KOPT-K1 (cell line): ENCODE measurements around the gene WWOX.

Source experiments
- H3K27ac ChIP-seq: fragments of 200-600 bp; sonication (generic); 2 replicates; pipeline ENCODE4 v1.5.1; 2016; ENCODE audit warnings: antibody characterized with exemption, mild to moderate bottlenecking, low read depth, low read length; ENCODE audit not compliant: poor library complexity, severe bottlenecking
- H3K36me3 ChIP-seq: fragments of 200-600 bp; sonication (generic); 2 replicates; pipeline ENCODE4 v1.5.1; 2017; ENCODE audit warnings: antibody characterized with exemption, mild to moderate bottlenecking, low read length, moderate library complexity; ENCODE audit not compliant: insufficient read depth
- H3K9me3 ChIP-seq: fragments of 200-600 bp; sonication (generic); 2 replicates; pipeline ENCODE4 v1.5.1; 2017; ENCODE audit warnings: antibody characterized with exemption, low read length, mild to moderate bottlenecking; ENCODE audit not compliant: insufficient read depth, poor library complexity, severe bottlenecking

The WWOX gene

GRCh38 chr16:78309763-78310162, 210.3 kb downstream of the WWOX start:
- Histone ChIP-seq H3K27ac (no peak overlapping the region), H3K36me3 (no peaks in the 10 kb centered on the region), H3K9me3 (no peaks in the 10 kb centered on the region)

GRCh38 chr16:78310196-78310595, 210.7 kb downstream of the WWOX start:
- no peak overlapping the region for H3K27ac ChIP-seq
- H3K9me3 ChIP-seq = no peaks in the 10 kb centered on the region
- no peaks in the 10 kb centered on the region for H3K36me3 ChIP-seq

DNA sequence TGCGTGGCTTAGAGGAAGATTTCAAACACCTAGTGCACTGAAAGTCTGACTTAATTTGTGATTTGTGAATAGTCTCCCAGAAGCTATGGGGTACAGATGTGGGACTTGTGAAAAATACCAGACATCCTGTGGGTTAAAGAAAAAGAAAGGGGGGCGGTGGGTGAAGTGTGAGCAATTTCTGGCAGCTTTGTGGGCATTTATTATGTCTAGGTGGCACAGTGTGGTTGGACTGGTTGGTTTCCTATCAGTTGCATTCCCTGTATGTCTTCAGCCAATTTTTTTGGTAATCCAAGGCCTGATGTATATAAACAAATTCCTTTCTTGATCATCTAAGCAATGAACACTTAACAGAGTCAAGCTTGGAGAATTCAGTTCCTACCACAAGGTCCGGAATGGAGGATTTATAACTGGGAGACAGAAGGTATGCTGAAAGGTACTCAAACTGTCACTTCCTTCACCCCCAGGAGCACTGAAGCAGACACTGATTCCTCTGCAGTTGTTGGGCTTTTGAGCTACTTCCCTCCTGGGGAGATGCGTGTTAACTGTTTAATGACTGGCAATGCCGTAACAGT, 211.6 kb downstream of the WWOX start:
- Histone ChIP-seq H3K9me3 (no peaks in the 10 kb centered on the region), H3K27ac (no peak overlapping the region), H3K36me3 (no peaks in the 10 kb centered on the region)

- Histone ChIP-seq H3K36me3 (no peaks in the 10 kb centered on the region), H3K27ac (no peak overlapping the region)
Measured at GRCh38 chr16:78311831-78312230, 212.4 kb downstream of the WWOX start.

DNA sequence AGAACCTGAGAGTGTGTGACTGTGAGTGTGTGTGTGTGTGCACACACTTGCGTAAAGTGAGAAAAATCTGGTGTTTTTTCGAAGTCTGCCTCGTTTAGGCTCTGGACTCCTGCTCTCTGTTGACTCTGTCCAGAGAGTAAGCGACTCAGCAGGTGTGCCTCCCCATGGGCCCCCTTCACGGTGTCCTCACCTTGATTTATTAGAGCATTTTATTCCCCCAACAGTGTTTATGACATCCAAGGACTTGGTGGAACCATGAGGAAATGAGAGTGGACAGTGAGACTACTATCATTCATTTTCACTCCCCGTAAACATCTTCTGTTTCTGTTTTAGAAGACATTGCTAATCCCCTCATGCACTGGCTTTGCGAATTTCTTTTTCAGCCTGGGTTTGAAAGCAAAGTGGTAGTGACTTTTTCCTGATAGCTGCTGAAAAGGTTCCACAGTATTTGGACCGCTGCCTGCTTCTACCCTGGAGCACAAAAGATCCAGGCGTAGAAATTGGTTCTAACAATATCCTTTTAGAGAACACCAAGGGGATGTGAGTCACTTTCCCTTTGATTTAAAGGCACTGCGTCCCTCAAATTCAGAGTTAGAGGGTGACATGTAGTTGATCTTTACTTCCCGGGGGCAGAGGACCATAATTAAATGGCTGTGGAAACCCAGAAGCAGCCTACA, 218.2 kb downstream of the WWOX start:
- Histone ChIP-seq H3K27ac (no peak overlapping the region), H3K9me3 (no peaks in the 10 kb centered on the region), H3K36me3 (no peaks in the 10 kb centered on the region)

More at GRCh38 chr16:78311831-78312230, 212.4 kb downstream of the WWOX start:
- H3K9me3 ChIP-seq = no peaks in the 10 kb centered on the region

DNA sequence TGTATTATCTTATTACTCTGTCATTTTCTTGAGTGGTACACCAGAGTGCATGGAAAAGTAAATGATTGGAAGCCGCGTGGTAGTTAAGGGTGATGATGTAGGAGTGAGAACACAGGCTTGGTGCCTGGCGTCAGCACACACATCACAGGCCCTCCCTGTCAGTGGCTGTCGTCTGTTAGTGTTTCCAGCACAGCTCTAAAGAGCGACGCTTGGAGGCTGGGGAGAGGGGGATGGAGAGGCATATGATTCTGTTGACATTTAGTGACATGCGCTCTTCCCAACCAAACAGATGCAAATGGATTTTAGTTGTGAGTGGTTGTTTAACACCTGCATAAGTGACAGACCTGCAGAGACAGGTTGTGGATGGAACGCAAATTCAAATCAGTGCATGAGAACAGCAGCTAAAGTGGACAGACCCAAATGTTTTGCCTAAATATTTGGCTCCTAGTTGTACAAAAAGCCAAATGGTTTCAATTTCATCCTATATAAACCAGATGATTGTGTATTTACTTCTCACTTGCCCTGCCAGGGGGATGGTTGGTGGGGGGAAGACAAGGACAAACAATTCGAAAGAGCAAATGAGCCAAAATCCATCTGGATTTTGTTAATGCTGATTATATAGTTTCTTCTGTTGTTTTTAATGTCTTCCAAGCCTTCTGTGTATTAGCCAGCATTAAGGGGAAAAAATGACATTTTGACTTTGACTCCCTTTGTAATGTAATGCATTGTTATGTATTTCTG, 222.3 kb downstream of the WWOX start:
- Histone ChIP-seq H3K36me3 (no peaks in the 10 kb centered on the region), H3K9me3 (no peaks in the 10 kb centered on the region), H3K27ac (no peak overlapping the region)

DNA sequence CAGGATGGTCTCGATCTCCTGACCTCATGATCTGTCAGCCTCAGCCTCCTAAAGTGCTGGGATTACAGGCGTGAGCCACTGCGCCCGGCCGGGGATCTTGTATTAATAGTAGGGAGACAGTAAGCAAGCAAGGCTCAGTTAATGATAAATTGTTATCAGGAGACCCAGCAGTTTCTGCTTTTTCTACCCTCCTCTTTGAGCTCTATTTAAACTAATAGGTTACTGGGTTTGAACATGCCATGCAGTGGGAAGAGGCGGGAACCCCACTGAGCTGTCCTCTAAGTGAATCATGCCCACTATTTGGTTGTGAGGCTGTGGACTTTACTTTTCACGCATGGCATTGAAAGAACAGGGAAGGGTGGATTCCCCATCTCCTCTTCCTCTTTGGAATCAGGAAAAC, 223.9 kb downstream of the WWOX start:
- H3K36me3 ChIP-seq = no peaks in the 10 kb centered on the region
- H3K9me3 ChIP-seq = no peaks in the 10 kb centered on the region
- no peak overlapping the region for H3K27ac ChIP-seq

- H3K27ac ChIP-seq = no peak overlapping the region
- no peaks in the 10 kb centered on the region for H3K9me3 ChIP-seq
- H3K36me3 ChIP-seq = no peaks in the 10 kb centered on the region
Measured at GRCh38 chr16:78324649-78325285, 225.3 kb downstream of the WWOX start.

GRCh38 chr16:78325468-78326352, 226.3 kb downstream of the WWOX start:
- Histone ChIP-seq H3K27ac (no peak overlapping the region), H3K9me3 (no peaks in the 10 kb centered on the region), H3K36me3 (no peaks in the 10 kb centered on the region)

DNA sequence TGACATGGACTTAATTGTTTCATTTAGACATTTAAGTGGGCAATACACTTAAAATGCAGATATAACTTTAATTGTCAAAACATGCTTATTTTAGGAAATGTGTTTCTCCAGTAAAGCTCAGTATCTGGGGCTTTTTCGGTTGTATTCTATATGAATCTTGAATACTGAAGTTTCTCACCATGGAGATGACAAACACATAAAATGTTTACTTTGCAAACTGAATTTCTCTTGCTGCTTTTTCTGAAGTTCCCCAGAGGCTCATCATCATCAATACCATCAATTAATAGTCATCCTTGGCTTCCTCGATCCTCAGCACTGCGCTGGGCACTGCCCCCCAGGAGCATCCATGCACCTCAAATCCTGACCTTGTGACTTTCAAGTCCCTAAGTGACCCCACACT, 227.3 kb downstream of the WWOX start:
- Histone ChIP-seq H3K27ac (no peak overlapping the region), H3K9me3 (no peaks in the 10 kb centered on the region), H3K36me3 (no peaks in the 10 kb centered on the region)

DNA sequence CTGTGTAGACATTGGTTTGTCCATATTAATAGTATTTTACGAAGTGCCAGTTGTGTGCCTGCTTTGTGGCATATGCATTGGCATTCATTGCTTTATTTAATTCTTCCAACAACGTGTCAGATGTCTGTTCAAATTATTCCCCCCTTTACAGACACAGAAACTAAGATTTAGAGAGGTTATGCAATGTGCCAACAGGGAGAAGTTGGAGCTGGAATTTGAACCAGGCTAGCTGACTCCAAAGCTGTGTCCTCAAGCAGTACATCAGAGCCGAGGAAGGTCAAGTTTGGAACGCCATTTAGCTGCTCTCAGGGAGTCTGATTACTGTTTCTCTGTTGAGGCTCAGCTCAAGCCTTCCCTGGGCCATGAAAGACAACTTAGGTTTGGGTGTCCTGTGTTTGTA, 232.3 kb downstream of the WWOX start:
- H3K36me3 ChIP-seq = no peaks in the 10 kb centered on the region

DNA sequence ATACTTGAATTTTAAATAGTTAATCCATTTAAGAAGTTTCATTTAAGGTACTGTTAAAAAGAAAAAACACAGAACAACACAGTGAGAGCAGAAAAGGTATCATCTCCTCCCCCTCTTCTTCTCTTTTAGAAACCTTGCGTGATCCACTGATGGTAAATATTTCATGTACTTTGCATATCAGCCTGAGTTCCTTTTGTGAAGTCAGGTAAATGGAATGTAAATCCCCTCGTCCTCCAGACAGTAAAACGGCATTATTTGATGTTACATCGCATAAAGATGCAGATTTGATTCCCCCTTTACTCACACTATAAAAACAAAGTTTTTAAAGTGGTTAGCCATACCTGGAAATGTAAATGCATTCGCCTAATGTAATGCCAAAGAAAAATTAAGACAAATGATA, 234.4 kb downstream of the WWOX start:
- H3K27ac ChIP-seq = no peak overlapping the region
- no peaks in the 10 kb centered on the region for H3K36me3 ChIP-seq
- H3K9me3 ChIP-seq = no peaks in the 10 kb centered on the region

More for the DNA sequence above, 232.3 kb downstream of the WWOX start:
- Histone ChIP-seq H3K9me3 (no peaks in the 10 kb centered on the region), H3K27ac (no peak overlapping the region)

DNA sequence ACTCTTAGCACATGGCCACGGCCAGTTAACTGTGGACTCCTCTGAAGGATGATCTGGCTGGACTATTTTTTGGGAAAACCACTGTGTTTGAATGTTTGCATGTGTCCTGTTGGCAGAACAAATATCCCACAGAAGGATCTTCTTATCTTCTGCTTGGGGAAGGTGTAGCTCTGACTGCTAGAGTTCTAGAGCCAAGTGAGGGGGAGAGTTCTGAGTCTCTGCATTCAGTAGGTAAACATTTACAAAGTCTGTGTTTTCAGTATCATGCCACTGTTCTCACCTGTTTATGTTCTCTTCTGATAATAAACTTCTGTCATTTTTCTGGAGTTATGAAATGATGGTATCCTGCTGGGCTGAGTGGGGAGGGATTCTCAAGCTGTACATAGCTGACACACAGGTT, 241.1 kb downstream of the WWOX start:
- no peaks in the 10 kb centered on the region for H3K9me3 ChIP-seq
- H3K27ac ChIP-seq = no peak overlapping the region
- no peaks in the 10 kb centered on the region for H3K36me3 ChIP-seq

DNA sequence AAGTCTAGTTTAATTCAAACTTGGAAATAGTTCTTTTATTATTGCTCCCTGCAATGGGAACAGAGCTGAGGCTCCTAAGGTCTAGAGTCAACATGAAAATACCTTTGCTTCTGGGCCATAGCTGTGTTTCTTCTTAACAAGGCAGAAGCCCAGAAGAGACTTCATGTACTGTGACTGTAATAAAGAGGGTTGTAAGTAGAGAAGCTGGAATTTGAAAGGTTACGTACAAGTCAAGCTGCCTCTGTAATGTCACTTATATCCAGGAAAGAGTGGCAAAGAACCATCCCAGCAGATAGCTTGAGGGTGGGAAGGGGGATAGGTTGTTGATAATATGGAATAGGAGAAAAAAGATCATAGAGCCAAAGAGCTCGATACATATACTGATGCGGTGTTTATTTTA, 248.6 kb downstream of the WWOX start:
- no peaks in the 10 kb centered on the region for H3K36me3 ChIP-seq
- H3K27ac ChIP-seq = no peak overlapping the region

More for the DNA sequence above, 248.6 kb downstream of the WWOX start:
- no peaks in the 10 kb centered on the region for H3K9me3 ChIP-seq
